PC-9 (cell line): Measurements from ENCODE around the gene PLCD3. TPM values are rescaled to one million over a fixed set of nuclear protein-coding genes. Genes with fewer than 3 reads are reported as not detected.
A peak's percentile ranks its signal among the peaks of the same experiment; 100 is the strongest.

Source experiments
- BruUV-seq: library from RNA; stranded (reverse); fragments of 400-500 nt; replicated peaks from 2 replicates; lab custom pipeline; 2021; lab: Mats Ljungman, UMichigan
- CTCF ChIA-PET: fragments of 300-600 bp; sonication (Branson Sonifier 250); formaldehyde crosslinking; loops from one replicate; lab custom pipeline; 2022; ENCODE audit warnings: antibody characterized with exemption; lab: Charles Lee
- POLR2A ChIA-PET: fragments of 300-600 bp; sonication (Branson Sonifier 250); formaldehyde crosslinking; loops from one replicate; lab custom pipeline; 2022; ENCODE audit warnings: antibody characterized with exemption; ENCODE audit not compliant: unreplicated experiment; lab: Charles Lee
- DNase-seq, 2 experiments: peaks; one replicate each; pipeline versions ENCODE4 v3.0.0 to v3.0.0-alpha.2; 2015 to 2022; ENCODE audit warnings: mixed read lengths in 1 of 2
- H2AFZ ChIP-seq: fragments of 200-600 bp; sonication (generic); 2 replicates; pipeline ENCODE4 v1.8.1; 2017; ENCODE audit warnings: antibody characterized with exemption
- H3F3A ChIP-seq: fragments of 200-600 bp; sonication (generic); 2 replicates; pipeline ENCODE4 v1.8.1; 2017; ENCODE audit warnings: antibody characterized with exemption, mild to moderate bottlenecking, low read depth; ENCODE audit not compliant: insufficient read depth
- H3K27ac ChIP-seq: fragments of 200-600 bp; sonication (generic); 2 replicates; pipeline ENCODE4 v1.6.1; 2016; ENCODE audit warnings: mixed run types
- H3K27me3 ChIP-seq: fragments of 200-600 bp; sonication (generic); 2 replicates; pipeline ENCODE4 v1.6.1; 2016; ENCODE audit warnings: low read depth, mixed run types; ENCODE audit not compliant: insufficient read depth
- H3K36me3 ChIP-seq: fragments of 200-600 bp; sonication (generic); 2 replicates; pipeline ENCODE4 v1.6.1; 2016; ENCODE audit warnings: low read depth, mixed run types
- H3K4me1 ChIP-seq: fragments of 200-600 bp; sonication (generic); replicated peaks from 2 replicates; pipeline ENCODE4 v1.6.1; 2016; ENCODE audit warnings: mixed run types; ENCODE audit not compliant: insufficient read depth
- H3K4me2 ChIP-seq: fragments of 200-600 bp; sonication (generic); 2 replicates; pipeline ENCODE4 v1.6.1; 2017; ENCODE audit warnings: mixed run types
- H3K4me3 ChIP-seq: fragments of 200-600 bp; sonication (generic); 2 replicates; pipeline ENCODE4 v1.6.1; 2016; ENCODE audit warnings: mixed run types
- H3K79me2 ChIP-seq: fragments of 200-600 bp; sonication (generic); 2 replicates; pipeline ENCODE4 v1.6.1; 2017; ENCODE audit warnings: low read depth, mixed run types
- H3K9me2 ChIP-seq: fragments of 200-600 bp; sonication (generic); 2 replicates; pipeline ENCODE4 v1.8.1; 2017; ENCODE audit warnings: mild to moderate bottlenecking; ENCODE audit not compliant: insufficient read depth
- H3K9me3 ChIP-seq: fragments of 200-600 bp; sonication (generic); 2 replicates; pipeline ENCODE4 v1.8.1; 2016; ENCODE audit warnings: low read depth; ENCODE audit not compliant: insufficient read depth
- H4K20me1 ChIP-seq: fragments of 200-600 bp; sonication (generic); 2 replicates; pipeline ENCODE4 v1.8.1; 2017; ENCODE audit not compliant: insufficient read depth
- EZH2 ChIP-seq: fragments of 200-600 bp; sonication (generic); IDR thresholded peaks from 2 replicates; pipeline ENCODE4 v1.8.0; 2017; ENCODE audit warnings: antibody characterized with exemption, low read depth
- intact Hi-C: fragments of 100-400 bp; cut with micrococcal nuclease; formaldehyde crosslinking; loops from one replicate; pipeline ENCODE4 v1.10.0; 2022; ENCODE audit not compliant: unreplicated experiment
- total RNA-seq: library from RNA; stranded (reverse); gene quantifications from 2 replicates; pipeline ENCODE4 v1.2.3, GENCODE V29; 2021
- TF ChIP-seq, protein P1 (sequence below): fragments of 200-600 bp; sonication (generic); conservative IDR thresholded peaks from 2 replicates; pipeline ENCODE4 v1.6.1; 2017; ENCODE audit warnings: mixed run types, antibody characterized with exemption, mild to moderate bottlenecking, moderate library complexity

The PLCD3 gene
- total RNA-seq, 1 experiment from 2014 or later, result 92.4 TPM

DNA sequence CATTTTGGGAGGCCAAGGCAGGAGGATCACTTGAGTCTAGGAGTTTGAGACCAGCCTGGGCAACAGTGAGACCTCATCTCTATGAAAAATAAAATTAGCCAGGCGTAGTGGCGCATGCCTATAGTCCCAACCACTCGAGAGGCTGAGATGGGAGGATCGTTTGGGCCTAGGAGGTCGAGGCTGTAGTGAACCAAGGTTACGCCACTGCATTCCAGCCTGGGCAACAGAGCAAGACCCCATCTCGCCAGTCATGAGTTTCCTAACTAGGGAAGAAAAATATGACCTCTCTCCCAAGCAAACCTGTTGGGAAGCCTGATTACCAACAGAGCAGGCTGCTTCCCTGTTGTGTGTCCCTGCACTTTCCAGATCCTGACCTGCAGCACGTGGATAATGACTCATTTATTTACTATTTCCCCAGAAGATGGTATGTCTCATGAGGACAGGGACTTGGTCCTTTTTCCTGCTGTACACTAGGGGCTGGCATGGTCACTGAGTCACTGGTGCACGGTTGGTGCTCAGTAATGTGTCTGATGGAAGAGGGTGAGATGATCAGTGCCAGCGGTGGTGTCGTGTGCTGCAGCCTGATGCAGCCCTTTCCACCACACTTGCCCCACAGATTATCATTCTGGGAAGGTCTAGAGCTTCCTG lies 40.4 kb downstream of the PLCD3 start:
- POLR2A ChIA-PET, result no interaction called here
- CTCF ChIA-PET, result no interaction called here
- H3K27me3 ChIP-seq, result no peaks in the 10 kb centered on the region
- H3K36me3 ChIP-seq, result peaks cover 20% of the 10 kb centered on the region
- no peak overlapping the region for H3K4me3 ChIP-seq
- intact Hi-C loops, result loop anchor here (2.0 to 10.0 kb wide), 3 partner anchors 33 to 67 kb away; partner anchors contain the start of gene DCAKD
- no peaks in the 10 kb centered on the region for H3K9me3 ChIP-seq
- H3K9me2 ChIP-seq, result no peaks in the 10 kb centered on the region
- H3F3A ChIP-seq, result peaks cover 49% of the 10 kb centered on the region
- peak in 1 of 2 experiments; percentile 55 for DNase-seq
- no peaks in the 10 kb centered on the region; the same call in 1 of the 2 replicates for H3K79me2 ChIP-seq
- H3K27ac ChIP-seq, result peak overlapping the region; percentile 66
- H4K20me1 ChIP-seq, result no peaks in the 10 kb centered on the region
- H3K4me1 ChIP-seq, result peaks cover 21% of the 10 kb centered on the region
- no peak for TF ChIP-seq EZH2
- TF ChIP-seq, protein P1, sequence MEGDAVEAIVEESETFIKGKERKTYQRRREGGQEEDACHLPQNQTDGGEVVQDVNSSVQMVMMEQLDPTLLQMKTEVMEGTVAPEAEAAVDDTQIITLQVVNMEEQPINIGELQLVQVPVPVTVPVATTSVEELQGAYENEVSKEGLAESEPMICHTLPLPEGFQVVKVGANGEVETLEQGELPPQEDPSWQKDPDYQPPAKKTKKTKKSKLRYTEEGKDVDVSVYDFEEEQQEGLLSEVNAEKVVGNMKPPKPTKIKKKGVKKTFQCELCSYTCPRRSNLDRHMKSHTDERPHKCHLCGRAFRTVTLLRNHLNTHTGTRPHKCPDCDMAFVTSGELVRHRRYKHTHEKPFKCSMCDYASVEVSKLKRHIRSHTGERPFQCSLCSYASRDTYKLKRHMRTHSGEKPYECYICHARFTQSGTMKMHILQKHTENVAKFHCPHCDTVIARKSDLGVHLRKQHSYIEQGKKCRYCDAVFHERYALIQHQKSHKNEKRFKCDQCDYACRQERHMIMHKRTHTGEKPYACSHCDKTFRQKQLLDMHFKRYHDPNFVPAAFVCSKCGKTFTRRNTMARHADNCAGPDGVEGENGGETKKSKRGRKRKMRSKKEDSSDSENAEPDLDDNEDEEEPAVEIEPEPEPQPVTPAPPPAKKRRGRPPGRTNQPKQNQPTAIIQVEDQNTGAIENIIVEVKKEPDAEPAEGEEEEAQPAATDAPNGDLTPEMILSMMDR, result no peak
- H2AFZ ChIP-seq, result no peak overlapping the region
- no TSS peak for BruUV-seq
- H3K4me2 ChIP-seq, result no peak overlapping the region

DNA sequence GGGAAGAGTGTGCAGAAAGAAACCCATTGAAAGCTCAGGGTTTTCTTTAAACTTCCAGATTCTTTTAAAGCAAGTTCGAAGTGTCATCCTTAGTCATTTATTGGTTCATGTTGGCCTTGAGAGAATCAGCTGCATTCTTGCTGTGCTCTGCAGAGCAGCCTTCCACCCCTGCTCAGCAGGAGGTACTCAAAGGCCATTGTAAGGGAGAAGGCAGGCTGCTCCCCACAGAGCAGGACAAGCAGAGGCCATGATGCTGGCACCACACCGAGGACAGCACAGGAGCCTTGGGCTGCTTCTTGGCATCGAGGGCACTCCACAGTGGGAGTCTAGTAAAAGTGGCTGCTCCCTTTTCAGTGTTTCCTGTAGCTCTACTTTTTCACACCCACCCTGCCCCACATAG lies 41.6 kb downstream of the PLCD3 start:
- Histone ChIP-seq H3K36me3 (peaks cover 17% of the 10 kb centered on the region), H3K9me2 (no peaks in the 10 kb centered on the region), H3K4me2 (no peak overlapping the region), H4K20me1 (no peaks in the 10 kb centered on the region), H3K79me2 (no peaks in the 10 kb centered on the region; the same call in 1 of the 2 replicates), H2AFZ (no peak overlapping the region), H3K4me3 (no peak overlapping the region), H3K27ac (no peak overlapping the region), H3F3A (peaks cover 48% of the 10 kb centered on the region), H3K4me1 (peaks cover 21% of the 10 kb centered on the region), H3K27me3 (no peaks in the 10 kb centered on the region), H3K9me3 (no peaks in the 10 kb centered on the region)
- ChIA-PET POLR2A (no interaction called here), CTCF (no interaction called here)
- intact Hi-C loops, result loop anchor here (5.0 to 10.0 kb wide), 2 partner anchors 38 to 66 kb away; partner anchors contain the start of gene DCAKD
- no peak for DNase-seq
- no TSS peak for BruUV-seq
- no peak for TF ChIP-seq EZH2
- TF ChIP-seq, protein P1, result no peak

DNA sequence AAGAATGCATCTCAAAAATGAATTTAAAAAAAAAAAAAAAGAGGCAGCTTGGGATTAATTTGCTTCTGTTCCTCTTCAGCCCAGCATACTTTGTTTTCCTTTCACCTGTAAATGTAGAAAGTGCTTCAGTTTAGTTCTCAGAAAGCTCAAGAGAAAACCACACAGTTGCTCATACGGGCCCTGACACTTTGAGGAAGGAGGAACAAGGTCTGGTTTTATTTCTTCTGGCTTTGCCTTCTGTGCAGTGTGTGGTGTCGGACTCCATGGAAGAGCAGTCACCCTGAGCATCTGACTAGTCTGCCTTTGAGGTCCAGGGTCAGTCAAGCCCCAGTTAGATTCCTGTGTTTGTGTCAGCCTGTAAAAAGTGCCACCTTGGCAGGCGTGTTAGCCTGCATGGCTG lies 43.6 kb downstream of the PLCD3 start:
- no TSS peak for BruUV-seq
- Histone ChIP-seq H3K4me1 (peaks cover 18% of the 10 kb centered on the region), H3K4me2 (no peak overlapping the region), H3F3A (peaks cover 31% of the 10 kb centered on the region), H3K36me3 (peaks cover 19% of the 10 kb centered on the region), H3K27me3 (no peaks in the 10 kb centered on the region), H3K9me2 (no peaks in the 10 kb centered on the region), H3K79me2 (no peaks in the 10 kb centered on the region), H3K9me3 (no peaks in the 10 kb centered on the region), H3K4me3 (no peak overlapping the region), H3K27ac (no peak overlapping the region), H4K20me1 (0 out of 2 replicates have a peak, but pooled peaks cover 2% of the 10 kb centered on the region), H2AFZ (no peak overlapping the region)
- POLR2A ChIA-PET, result no interaction called here
- DNase-seq, result no peak
- TF ChIP-seq EZH2, result no peak
- TF ChIP-seq, protein P1, result no peak
- CTCF ChIA-PET, result no interaction called here
- intact Hi-C loops, result no loop called here
